Gastrocnemius medialis (tissue), 4 donors: ENCODE data around the gene BNIP2. TPM values are rescaled to one million over a fixed set of nuclear protein-coding genes. Genes with fewer than 3 reads are reported as not detected.
"Not testable (repeated sequence)": the region's sequence is repeated elsewhere in the genome, so short reads cannot be mapped to it uniquely, and the experiment has no call there.

ENCODE experiments used
- ATAC-seq, 2 donors: fragments of 150-250 bp; one replicate each; pipeline ENCODE4 v1.9.1; 2016
- DNase-seq, 2 donors: peaks; one replicate each; pipeline ENCODE4 v3.0.0-alpha.2; 2019
- H3K27ac ChIP-seq, 4 donors: fragments of 200-600 bp; sonication (generic); 1 replicate in 1 of 4; 2 replicates in 3 of 4; pipeline ENCODE4 v1.5.1; 2016 to 2018; ENCODE audit warnings: mild to moderate bottlenecking in 2 of 4, moderate library complexity in 1 of 4
- H3K27me3 ChIP-seq, 3 donors: fragments of 200-600 bp; sonication (generic) in 2 of 3; 1 replicate in 1 of 3; 2 replicates in 2 of 3; pipeline versions ENCODE4 v1.5.1 to v1.6.0; 2016 to 2019; ENCODE audit warnings: mild to moderate bottlenecking in 1 of 3, moderate library complexity in 1 of 3
- H3K36me3 ChIP-seq, 2 donors: fragments of 200-600 bp; sonication (generic) in 1 of 2; one replicate each; pipeline ENCODE4 v1.5.1; 2017 to 2018
- H3K4me1 ChIP-seq, 2 donors: fragments of 200-600 bp; sonication (generic) in 1 of 2; one replicate each; pipeline ENCODE4 v1.5.1; 2016 to 2017; ENCODE audit warnings: mild to moderate bottlenecking in 2 of 2
- H3K4me3 ChIP-seq, 4 donors: fragments of 200-600 bp; sonication (generic) in 3 of 4; 1 replicate in 1 of 4; 2 replicates in 3 of 4; pipeline ENCODE4 v1.5.1; 2016 to 2019; ENCODE audit warnings: mild to moderate bottlenecking in 2 of 4
- H3K9me3 ChIP-seq, 3 donors: fragments of 200-600 bp; sonication (generic) in 2 of 3; 1 replicate in 1 of 3; 2 replicates in 2 of 3; pipeline ENCODE4 v1.5.1; 2016 to 2019
- CTCF ChIP-seq, 5 experiments: fragments of 450-650 bp in 3 of 5; fragments of 200-600 bp in 2 of 5; sonication (generic) in 2 of 5; IDR thresholded peaks in 4 of 5; conservative IDR thresholded peaks in 1 of 5; 1 replicate in 4 of 5; 2 replicates in 1 of 5; pipeline ENCODE4 v1.5.1; 2016 to 2019; ENCODE audit warnings: antibody characterized with exemption in 5 of 5, mild to moderate bottlenecking in 3 of 5, moderate library complexity in 3 of 5
- POLR2A ChIP-seq, 2 donors: fragments of 450-650 bp; IDR thresholded peaks; one replicate each; pipeline ENCODE4 v1.6.1; 2017; ENCODE audit warnings: antibody characterized with exemption in 2 of 2, mild to moderate bottlenecking in 2 of 2, moderate library complexity in 2 of 2
- in situ Hi-C, 4 donors: fragments of 200-750 bp; cut with MboI; loops; one replicate each; pipeline versions ENCODE4 v1.15.0 to v1.8.0; 2017; ENCODE audit warnings: low sequenced_read_pairs in 4 of 4
- intact Hi-C: fragments of 100-400 bp; cut with DNase I; formaldehyde crosslinking; loops from one replicate; pipeline ENCODE4 v1.15.1; 2023; ENCODE audit warnings: low total_unique reads
- total RNA-seq, 4 donors: library from RNA; depleted of rRNA; stranded (reverse); fragments of >200 nt; gene quantifications; one replicate each; pipeline versions ENCODE4 v1.1.0 to v1.2.3, GENCODE V29; 2016

Gene BNIP2
- total RNA-seq, 4 donors from 2014 or later = 120 to 147 (median 137) TPM

GRCh38 chr15:59702351-59702750 is 13.2 kb upstream of the BNIP2 start:
- H3K9me3 ChIP-seq = peaks cover 0 to 2% (median 0%) of the 10 kb centered on the region in 3 donors
- DNase-seq (no peak), ATAC-seq (no peak)
- TF ChIP-seq CTCF (IDR thresholded peaks at IDR 0.05 in 4 of 5, conservative IDR thresholded peaks at IDR 0.05 in 1 of 5) (no peak), POLR2A (IDR thresholded peaks at IDR 0.05) (no peak)
- H3K27ac ChIP-seq = no peak overlapping the region
- intact Hi-C loops = no loop called here
- peaks cover 4 to 14% of the 10 kb centered on the region in 2 donors for H3K4me1 ChIP-seq
- H3K36me3 ChIP-seq = no peaks in the 10 kb centered on the region
- H3K4me3 ChIP-seq = no peak overlapping the region
- in situ Hi-C loops = loop anchor here in 1 of 4 donors (25.0 kb wide), 1 partner anchor 485 kb away; no protein-coding TSS in a partner anchor
- H3K27me3 ChIP-seq = no peaks in the 10 kb centered on the region

- TF ChIP-seq POLR2A (IDR thresholded peaks at IDR 0.05) (no peak), CTCF (IDR thresholded peaks at IDR 0.05 in 4 of 5, conservative IDR thresholded peaks at IDR 0.05 in 1 of 5) (no peak)
- H3K27ac ChIP-seq = no peak overlapping the region
- in situ Hi-C loops = loop anchor here in 1 of 4 donors (25.0 kb wide), 1 partner anchor 485 kb away; no protein-coding TSS in a partner anchor
- DNase-seq (no peak), ATAC-seq (no peak)
- no peaks in the 10 kb centered on the region for H3K27me3 ChIP-seq
- H3K4me1 ChIP-seq = peaks cover 4 to 14% of the 10 kb centered on the region in 2 donors
- no peaks in the 10 kb centered on the region for H3K36me3 ChIP-seq
- H3K4me3 ChIP-seq = no peak overlapping the region
- intact Hi-C loops = no loop called here
- no peaks in the 10 kb centered on the region for H3K9me3 ChIP-seq
Measured at GRCh38 chr15:59701880-59702279, 12.8 kb upstream of the BNIP2 start.

- in situ Hi-C loops (loop anchor here in 2 of 4 donors (10.0 to 25.0 kb wide), 3 partner anchors 487 to 762 kb away; no protein-coding TSS in a partner anchor), intact Hi-C loops (no loop called here)
- no peak for DNase-seq
- H3K9me3 ChIP-seq = no peaks in the 10 kb centered on the region
- H3K36me3 ChIP-seq = no peaks in the 10 kb centered on the region
- H3K4me1 ChIP-seq = peaks cover 4 to 14% of the 10 kb centered on the region in 2 donors
- no peak overlapping the region for H3K4me3 ChIP-seq
- no peak for ATAC-seq
- TF ChIP-seq CTCF (IDR thresholded peaks at IDR 0.05 in 4 of 5, conservative IDR thresholded peaks at IDR 0.05 in 1 of 5) = no peak
- no peak for TF ChIP-seq POLR2A (IDR thresholded peaks at IDR 0.05)
- H3K27ac ChIP-seq = no peak overlapping the region
- H3K27me3 ChIP-seq = no peaks in the 10 kb centered on the region
Measured at GRCh38 chr15:59699810-59700431, 10.8 kb upstream of the BNIP2 start.

GRCh38 chr15:59698065-59698464 is 8.9 kb upstream of the BNIP2 start:
- H3K4me3 ChIP-seq, intact Hi-C loops, H3K36me3 ChIP-seq, DNase-seq, H3K27me3 ChIP-seq, H3K9me3 ChIP-seq, H3K4me1 ChIP-seq, ATAC-seq, H3K27ac ChIP-seq: not testable (repeated sequence)
- in situ Hi-C loops = loop anchor here in 2 of 4 donors (10.0 to 25.0 kb wide), 2 partner anchors 627 to 764 kb away; no protein-coding TSS in a partner anchor

- Histone ChIP-seq H3K9me3 (no peaks in the 10 kb centered on the region), H3K4me3 (no peak overlapping the region), H3K36me3 (no peaks in the 10 kb centered on the region), H3K4me1 (no peaks in the 10 kb centered on the region), H3K27ac (no peak overlapping the region), H3K27me3 (no peaks in the 10 kb centered on the region)
- DNase-seq (no peak), ATAC-seq (no peak)
- TF ChIP-seq POLR2A (IDR thresholded peaks at IDR 0.05) (no peak), CTCF (IDR thresholded peaks at IDR 0.05 in 4 of 5, conservative IDR thresholded peaks at IDR 0.05 in 1 of 5) (no peak)
- in situ Hi-C loops (loop anchor here in 2 of 4 donors (10.0 to 25.0 kb wide), 2 partner anchors 628 to 766 kb away; no protein-coding TSS in a partner anchor), intact Hi-C loops (no loop called here)
Measured at GRCh38 chr15:59696332-59696731, 7.2 kb upstream of the BNIP2 start.
